ENCODE measurements around the gene AFMID. TPM values are rescaled to one million over a fixed set of nuclear protein-coding genes. Genes with fewer than 3 reads are reported as not detected.
A peak's percentile ranks its signal among the peaks of the same experiment; 100 is the strongest.

The AFMID gene
- total and polyA plus RNA-seq, 2 experiments from 2014 or later: 38.0 to 47.5 TPM

GRCh38 chr17:78219396-78220150, 32.4 kb downstream of the AFMID start:
- peaks cover 18% of the 10 kb centered on the region for H3K4me1 Mint-ChIP-seq
- peak overlapping the region; percentile 89 for H3K27ac Mint-ChIP-seq
- H3K4me3 Mint-ChIP-seq: no peak overlapping the region; the same call in 2 of the 3 replicates
- Histone ChIP-seq H3K36me3 (ENCODE audit: insufficient read depth) (peaks cover 52% of the 10 kb centered on the region), H3K4me3 (no peak overlapping the region), H3K9me2 (ENCODE audit: insufficient read depth) (no peaks in the 10 kb centered on the region), H3F3A (replicated peaks; ENCODE audit: low read depth) (peaks cover 35% of the 10 kb centered on the region), H3K4me1 (ENCODE audit: insufficient read depth) (peaks cover 14% of the 10 kb centered on the region), H3K4me2 (0 out of 2 replicates have a peak overlapping the region, but pooled peaks have one; percentile 31), H2AFZ (no peak overlapping the region), H3K27me3 (ENCODE audit: insufficient read depth) (no peaks in the 10 kb centered on the region), H4K20me1 (replicated peaks; ENCODE audit: insufficient read depth) (no peaks in the 10 kb centered on the region; the same call in none of the 2 replicates), H3K79me2 (replicated peaks; ENCODE audit: insufficient read depth) (peaks cover 44% of the 10 kb centered on the region), H3K27ac (ENCODE audit: low read depth) (peak overlapping the region; percentile 47; the same call in 1 of the 2 replicates)
- peak; percentile 70 for DNase-seq (ENCODE audit: low spot score)
- peaks cover 83% of the 10 kb centered on the region for H3K36me3 Mint-ChIP-seq (ENCODE audit: low read depth)
- H3K27me3 Mint-ChIP-seq (ENCODE audit: insufficient read depth, low read depth, poor library complexity): peaks cover 8% of the 10 kb centered on the region
- H3K9me3 Mint-ChIP-seq: no peaks in the 10 kb centered on the region; the same call in 2 of the 3 replicates
- TF ChIP-seq POLR2AphosphoS5 (IDR thresholded peaks at IDR 0.05; ENCODE audit: low read depth) (no peak), EZH2phosphoT487 (IDR thresholded peaks at IDR 0.05; ENCODE audit: unreplicated experiment) (no peak), NANOG (IDR thresholded peaks at IDR 0.05; ENCODE audit: borderline replicate concordance) (no peak), ZNF114 (CRISPR knock-in tag; IDR thresholded peaks at IDR 0.05) (no peak), CREB1 (CRISPR knock-in tag; IDR thresholded peaks at IDR 0.05; ENCODE audit: low read depth) (no peak), REST (IDR thresholded peaks at IDR 0.05; ENCODE audit: unreplicated experiment) (no peak), CTCF (conservative IDR thresholded peaks at IDR 0.05; ENCODE audit: low read depth in 2 of 2) (no peak), ZNF462 (CRISPR knock-in tag; IDR thresholded peaks at IDR 0.05) (no peak), STAT1 (IDR thresholded peaks at IDR 0.05; ENCODE audit: unreplicated experiment) (no peak), EZH2 (IDR thresholded peaks at IDR 0.05; ENCODE audit: low read depth, unreplicated experiment) (no peak), ETS1 (IDR thresholded peaks at IDR 0.05) (no peak), ZNF331 (CRISPR knock-in tag; IDR thresholded peaks at IDR 0.05; ENCODE audit: low read depth) (no peak), JUNB (IDR thresholded peaks at IDR 0.05; ENCODE audit: unreplicated experiment) (no peak)
- ATAC-seq: peak; percentile 97
